Mucosa of stomach (tissue), 1 donor: Measurements from ENCODE around the gene PKNOX2.

ENCODE experiments used
- H3K27me3 ChIP-seq: one replicate; pipeline ENCODE4 v1.7.0; 2013; ENCODE audit warnings: mild to moderate bottlenecking, low read length; ENCODE audit not compliant: control insufficient read depth, insufficient read depth
- H3K36me3 ChIP-seq: one replicate; pipeline ENCODE4 v1.7.0; 2013; ENCODE audit warnings: low read length; ENCODE audit not compliant: control insufficient read depth, insufficient read depth
- H3K4me1 ChIP-seq: one replicate; pipeline ENCODE4 v1.7.0; 2013; ENCODE audit warnings: mild to moderate bottlenecking, low read length; ENCODE audit not compliant: control insufficient read depth, insufficient read depth
- H3K4me3 ChIP-seq: one replicate; pipeline ENCODE4 v1.7.0; 2013; ENCODE audit warnings: low read length
- H3K9ac ChIP-seq: one replicate; pipeline ENCODE4 v1.7.0; 2013; ENCODE audit warnings: mild to moderate bottlenecking, low read length, moderate library complexity
- H3K9me3 ChIP-seq: one replicate; pipeline ENCODE4 v1.7.0; 2013; ENCODE audit warnings: mild to moderate bottlenecking, low read length, moderate library complexity; ENCODE audit not compliant: control insufficient read depth
- donor health status: Pancreatic carcinoma.

PKNOX2 gene

GRCh38 chr11:125233116-125233515, 68.6 kb downstream of the PKNOX2 start:
- H3K9me3 ChIP-seq: no peaks in the 10 kb centered on the region
- no peak overlapping the region for H3K4me3 ChIP-seq
- H3K27me3 ChIP-seq: no peaks in the 10 kb centered on the region
- no peak overlapping the region for H3K9ac ChIP-seq
- H3K36me3 ChIP-seq: no peaks in the 10 kb centered on the region
- H3K4me1 ChIP-seq: no peaks in the 10 kb centered on the region

DNA sequence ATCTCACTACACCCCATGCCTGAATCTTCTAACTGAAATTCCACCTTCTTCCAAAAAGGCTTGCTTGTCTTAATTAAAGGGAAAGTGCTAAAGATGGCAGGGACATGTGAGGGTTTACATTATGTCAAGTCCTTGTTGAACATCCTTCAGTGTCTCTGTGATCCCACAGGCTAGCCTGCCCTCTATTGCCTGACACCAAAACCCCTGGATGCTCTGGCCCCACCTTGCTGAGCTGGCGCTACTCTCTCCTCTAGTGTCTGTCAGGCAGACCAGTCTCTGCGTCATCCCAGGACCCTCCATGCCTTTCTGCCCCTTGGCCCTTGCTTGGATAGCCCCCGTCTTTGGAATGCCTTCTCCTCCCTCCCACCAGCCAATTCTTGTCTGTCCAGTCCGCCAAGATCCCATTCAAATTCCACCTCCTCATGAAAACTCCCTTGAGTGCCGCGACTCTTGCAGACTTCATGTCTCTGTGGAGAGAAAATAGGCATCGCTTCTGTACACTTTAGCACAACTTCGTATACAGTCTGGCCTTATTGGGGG, 69.3 kb downstream of the PKNOX2 start:
- no peaks in the 10 kb centered on the region for H3K4me1 ChIP-seq
- H3K4me3 ChIP-seq: no peak overlapping the region
- H3K36me3 ChIP-seq: no peaks in the 10 kb centered on the region
- no peaks in the 10 kb centered on the region for H3K9me3 ChIP-seq
- H3K27me3 ChIP-seq: no peaks in the 10 kb centered on the region
- no peak overlapping the region for H3K9ac ChIP-seq

- Histone ChIP-seq H3K36me3 (no peaks in the 10 kb centered on the region), H3K9me3 (no peaks in the 10 kb centered on the region), H3K4me3 (no peak overlapping the region), H3K4me1 (no peaks in the 10 kb centered on the region), H3K27me3 (no peaks in the 10 kb centered on the region), H3K9ac (no peak overlapping the region)
These were observed 70.5 kb downstream of the PKNOX2 start for GRCh38 chr11:125235071-125235471.

- Histone ChIP-seq H3K27me3 (no peaks in the 10 kb centered on the region), H3K4me1 (no peaks in the 10 kb centered on the region), H3K9ac (no peak overlapping the region), H3K9me3 (no peaks in the 10 kb centered on the region), H3K4me3 (no peak overlapping the region), H3K36me3 (no peaks in the 10 kb centered on the region)
These were observed 71.7 kb downstream of the PKNOX2 start for GRCh38 chr11:125236072-125236825.

DNA sequence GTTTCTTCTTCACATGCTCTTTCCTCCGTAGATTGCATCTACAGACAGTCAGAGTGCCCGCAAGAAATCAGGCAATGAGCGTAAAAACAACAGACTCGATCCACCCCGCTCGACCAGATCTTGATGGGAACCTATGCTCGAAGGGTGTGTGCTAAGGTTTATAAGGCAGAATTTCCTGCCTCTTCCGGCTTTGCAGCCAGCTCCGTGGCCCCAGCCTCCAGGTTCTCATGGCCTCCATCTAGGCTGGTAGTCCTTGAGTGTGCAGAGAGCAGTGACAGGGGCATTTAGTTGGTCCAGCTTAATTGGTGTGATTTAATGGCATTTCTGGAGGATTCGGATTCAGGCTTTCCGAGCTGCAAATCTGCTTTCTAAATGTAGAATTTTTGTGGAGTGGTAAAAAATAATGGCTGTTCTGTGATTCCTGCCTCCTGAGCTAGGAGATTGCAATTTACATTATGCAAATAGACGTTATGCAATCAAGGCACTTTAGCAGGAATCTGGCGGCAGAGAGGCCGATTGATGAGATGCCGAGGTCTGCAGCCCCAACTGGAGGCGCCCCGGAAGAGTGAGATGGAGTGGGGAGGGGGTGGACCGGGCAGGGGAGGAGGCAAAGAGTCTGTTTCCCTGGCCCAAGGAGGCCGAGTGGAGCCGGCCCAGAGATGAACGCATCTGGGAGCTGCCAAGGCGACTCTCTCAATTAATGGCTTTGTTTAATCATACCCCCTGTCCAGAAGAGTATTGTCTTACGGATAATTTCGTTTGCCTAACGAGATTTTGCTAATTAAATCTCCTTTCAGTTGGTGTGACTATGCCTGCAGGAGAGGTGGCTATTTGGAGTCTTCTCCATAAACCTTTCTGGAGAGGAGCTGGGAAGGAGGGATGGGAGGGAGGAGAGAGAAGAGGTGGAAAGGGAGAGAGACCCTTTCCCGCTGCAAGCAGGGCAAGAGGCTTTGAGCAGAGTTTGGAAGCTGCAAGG, 75.3 kb downstream of the PKNOX2 start:
- no peaks in the 10 kb centered on the region for H3K4me1 ChIP-seq
- H3K4me3 ChIP-seq: no peak overlapping the region
- H3K27me3 ChIP-seq: no peaks in the 10 kb centered on the region
- no peak overlapping the region for H3K9ac ChIP-seq
- no peaks in the 10 kb centered on the region for H3K9me3 ChIP-seq
- H3K36me3 ChIP-seq: no peaks in the 10 kb centered on the region

DNA sequence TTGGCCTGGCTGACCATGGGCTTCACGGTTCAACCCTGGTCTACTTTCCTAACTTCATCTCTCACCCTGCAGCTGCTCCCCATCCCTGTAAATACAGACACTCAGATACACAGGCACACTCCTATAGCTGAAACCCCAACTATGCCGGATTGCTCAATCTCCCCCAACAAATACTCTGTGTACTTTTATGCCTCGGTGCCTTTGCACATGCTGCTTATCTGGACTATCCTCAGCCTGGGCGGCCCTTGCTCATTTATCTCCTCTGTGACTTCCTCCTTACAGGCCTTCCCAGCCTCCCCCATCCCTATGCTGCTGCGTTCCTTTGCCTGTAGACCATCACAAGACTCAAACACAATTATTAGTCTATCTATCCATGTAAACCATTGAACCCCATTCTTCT, 76.6 kb downstream of the PKNOX2 start:
- no peak overlapping the region for H3K4me3 ChIP-seq
- H3K27me3 ChIP-seq: no peaks in the 10 kb centered on the region
- H3K4me1 ChIP-seq: no peaks in the 10 kb centered on the region
- H3K9me3 ChIP-seq: no peaks in the 10 kb centered on the region
- H3K36me3 ChIP-seq: no peaks in the 10 kb centered on the region
- no peak overlapping the region for H3K9ac ChIP-seq

DNA sequence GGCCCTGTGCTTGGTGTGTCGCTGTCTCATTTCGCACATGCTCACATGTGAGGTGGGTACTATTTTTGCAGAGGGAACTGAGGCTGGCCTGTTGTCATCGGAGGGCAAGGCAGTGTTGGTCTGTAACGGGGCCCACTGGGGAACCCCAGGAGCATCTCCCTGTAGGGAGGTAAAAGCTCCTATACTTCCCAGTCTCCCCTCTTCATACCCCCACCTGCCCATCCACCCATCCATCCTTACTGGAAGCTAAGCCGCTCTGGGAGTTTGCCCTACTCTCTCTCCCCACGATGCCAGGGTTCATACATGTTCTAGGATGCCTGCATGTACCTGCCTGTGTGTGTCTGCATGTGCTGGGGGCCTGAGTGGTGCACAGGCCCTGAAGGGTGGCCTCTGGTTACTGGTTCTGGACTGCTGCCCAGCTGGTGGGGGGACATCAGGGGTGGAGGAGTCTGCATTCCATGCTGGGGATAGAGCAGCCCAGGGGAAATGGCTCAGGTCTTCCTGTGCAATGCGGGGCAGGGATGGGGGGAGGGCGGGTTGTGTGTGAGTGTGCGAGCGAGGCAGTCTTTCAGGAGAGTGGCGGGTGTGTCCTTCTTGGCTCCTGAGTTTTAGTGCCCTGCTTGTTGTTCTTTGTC, 77.7 kb downstream of the PKNOX2 start:
- Histone ChIP-seq H3K27me3 (no peaks in the 10 kb centered on the region), H3K36me3 (no peaks in the 10 kb centered on the region), H3K9me3 (no peaks in the 10 kb centered on the region), H3K4me3 (no peak overlapping the region), H3K9ac (no peak overlapping the region), H3K4me1 (no peaks in the 10 kb centered on the region)

GRCh38 chr11:125244166-125244565, 79.6 kb downstream of the PKNOX2 start:
- Histone ChIP-seq H3K4me3 (no peak overlapping the region), H3K9ac (no peak overlapping the region), H3K4me1 (no peaks in the 10 kb centered on the region), H3K36me3 (no peaks in the 10 kb centered on the region), H3K9me3 (no peaks in the 10 kb centered on the region), H3K27me3 (no peaks in the 10 kb centered on the region)

DNA sequence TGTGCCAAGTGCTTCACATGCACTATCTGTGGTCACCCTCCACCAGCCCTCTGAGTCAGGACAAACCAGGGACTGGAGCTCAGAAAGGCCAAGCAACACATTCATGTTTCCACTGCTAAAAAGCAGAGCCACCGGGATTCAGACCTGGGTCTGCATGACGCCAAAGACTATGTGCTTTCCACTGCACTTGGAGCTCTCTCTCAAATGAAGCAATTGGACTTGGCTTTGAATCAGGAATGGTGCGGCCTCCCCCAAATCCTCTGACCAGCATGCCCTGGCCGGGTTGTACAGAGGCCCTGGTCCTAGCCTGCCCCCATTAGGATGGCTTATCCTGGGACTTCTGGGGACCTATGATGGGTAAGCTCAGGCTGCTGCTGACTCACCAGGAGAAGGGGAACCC, 80.7 kb downstream of the PKNOX2 start:
- Histone ChIP-seq H3K27me3 (no peaks in the 10 kb centered on the region), H3K9me3 (no peaks in the 10 kb centered on the region), H3K9ac (no peak overlapping the region), H3K4me3 (no peak overlapping the region), H3K4me1 (no peaks in the 10 kb centered on the region), H3K36me3 (no peaks in the 10 kb centered on the region)

GRCh38 chr11:125247431-125247830, 82.9 kb downstream of the PKNOX2 start:
- Histone ChIP-seq H3K36me3 (no peaks in the 10 kb centered on the region), H3K9me3 (no peaks in the 10 kb centered on the region), H3K4me3 (no peak overlapping the region), H3K27me3 (no peaks in the 10 kb centered on the region), H3K9ac (no peak overlapping the region), H3K4me1 (no peaks in the 10 kb centered on the region)

DNA sequence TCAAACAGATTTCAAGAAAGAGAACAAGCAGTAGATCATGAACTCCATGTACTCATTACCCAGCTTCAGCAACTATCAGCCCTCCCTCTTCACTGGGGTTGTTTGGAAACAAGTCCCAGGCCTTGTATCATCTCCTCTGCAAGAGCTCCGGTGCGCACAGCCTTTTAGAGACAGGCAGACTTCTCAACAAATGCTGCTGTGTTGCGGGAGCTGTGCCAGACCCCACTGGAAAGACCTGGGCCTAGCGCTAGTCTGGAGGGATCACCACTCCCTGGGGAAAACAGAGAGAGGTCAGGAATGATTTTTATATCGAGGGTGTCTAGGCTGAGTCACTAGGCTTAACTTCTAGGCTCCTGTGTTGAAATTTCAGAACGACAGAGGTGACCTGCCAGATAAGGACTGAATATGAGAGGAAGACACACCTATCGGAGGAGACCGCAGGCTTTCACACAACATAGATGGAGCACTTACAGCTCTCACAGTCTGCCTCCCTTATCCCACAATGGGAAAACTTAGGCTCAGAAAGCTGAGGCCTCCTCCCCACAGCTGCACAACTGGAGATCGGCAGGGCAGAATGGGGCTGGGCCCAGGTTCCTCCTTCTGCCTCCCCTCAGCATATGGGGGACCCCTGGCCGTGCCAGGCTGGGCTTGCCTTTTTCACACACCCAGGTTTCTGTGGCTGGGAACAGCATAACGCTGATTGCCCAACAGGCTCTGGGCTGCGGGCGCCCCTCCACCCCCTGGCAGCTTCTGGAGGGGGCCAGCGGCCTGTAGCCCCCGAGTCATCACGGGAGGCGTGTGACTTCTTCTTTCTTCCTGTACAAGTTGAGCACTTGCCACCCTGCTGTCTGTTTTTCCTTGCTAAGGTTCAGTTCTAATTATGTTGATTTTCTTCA, 86.0 kb downstream of the PKNOX2 start:
- H3K9ac ChIP-seq: no peak overlapping the region
- H3K36me3 ChIP-seq: no peaks in the 10 kb centered on the region
- H3K9me3 ChIP-seq: no peaks in the 10 kb centered on the region
- H3K4me3 ChIP-seq: no peak overlapping the region
- H3K27me3 ChIP-seq: no peaks in the 10 kb centered on the region
- no peaks in the 10 kb centered on the region for H3K4me1 ChIP-seq
